GM12872 (cell line): Measurements from ENCODE around the gene HIGD2A.
A peak's percentile ranks its signal among the peaks of the same experiment; 100 is the strongest.

Experiments used
- TF ChIP-seq, protein P1 (sequence below): IDR thresholded peaks from 3 replicates; pipeline ENCODE4 v1.5.1; 2011; ENCODE audit warnings: low read depth, mild to moderate bottlenecking, low read length, moderate library complexity; ENCODE audit not compliant: insufficient read depth

The HIGD2A gene

DNA sequence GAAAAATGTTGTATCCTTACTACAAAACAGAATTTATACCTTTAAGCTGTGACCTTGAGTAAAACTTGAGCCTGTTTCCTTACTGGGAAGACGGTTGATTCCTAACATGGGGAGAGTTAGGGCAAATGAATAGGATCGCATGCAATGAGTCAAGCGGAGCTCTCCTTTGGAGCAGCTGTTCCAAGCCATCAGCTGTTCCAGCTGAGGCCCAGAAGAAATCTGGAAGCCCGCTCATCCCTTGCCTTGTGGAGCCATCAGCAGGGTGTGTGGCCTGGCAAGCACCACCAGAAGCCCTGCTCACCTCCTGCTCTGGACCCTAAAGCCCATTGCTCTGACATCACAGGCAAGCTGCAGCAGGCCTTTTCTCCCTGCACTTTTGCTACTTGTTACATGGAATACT, 35.0 kb upstream of the HIGD2A start:
- TF ChIP-seq, protein P1, sequence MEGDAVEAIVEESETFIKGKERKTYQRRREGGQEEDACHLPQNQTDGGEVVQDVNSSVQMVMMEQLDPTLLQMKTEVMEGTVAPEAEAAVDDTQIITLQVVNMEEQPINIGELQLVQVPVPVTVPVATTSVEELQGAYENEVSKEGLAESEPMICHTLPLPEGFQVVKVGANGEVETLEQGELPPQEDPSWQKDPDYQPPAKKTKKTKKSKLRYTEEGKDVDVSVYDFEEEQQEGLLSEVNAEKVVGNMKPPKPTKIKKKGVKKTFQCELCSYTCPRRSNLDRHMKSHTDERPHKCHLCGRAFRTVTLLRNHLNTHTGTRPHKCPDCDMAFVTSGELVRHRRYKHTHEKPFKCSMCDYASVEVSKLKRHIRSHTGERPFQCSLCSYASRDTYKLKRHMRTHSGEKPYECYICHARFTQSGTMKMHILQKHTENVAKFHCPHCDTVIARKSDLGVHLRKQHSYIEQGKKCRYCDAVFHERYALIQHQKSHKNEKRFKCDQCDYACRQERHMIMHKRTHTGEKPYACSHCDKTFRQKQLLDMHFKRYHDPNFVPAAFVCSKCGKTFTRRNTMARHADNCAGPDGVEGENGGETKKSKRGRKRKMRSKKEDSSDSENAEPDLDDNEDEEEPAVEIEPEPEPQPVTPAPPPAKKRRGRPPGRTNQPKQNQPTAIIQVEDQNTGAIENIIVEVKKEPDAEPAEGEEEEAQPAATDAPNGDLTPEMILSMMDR: no peak

DNA sequence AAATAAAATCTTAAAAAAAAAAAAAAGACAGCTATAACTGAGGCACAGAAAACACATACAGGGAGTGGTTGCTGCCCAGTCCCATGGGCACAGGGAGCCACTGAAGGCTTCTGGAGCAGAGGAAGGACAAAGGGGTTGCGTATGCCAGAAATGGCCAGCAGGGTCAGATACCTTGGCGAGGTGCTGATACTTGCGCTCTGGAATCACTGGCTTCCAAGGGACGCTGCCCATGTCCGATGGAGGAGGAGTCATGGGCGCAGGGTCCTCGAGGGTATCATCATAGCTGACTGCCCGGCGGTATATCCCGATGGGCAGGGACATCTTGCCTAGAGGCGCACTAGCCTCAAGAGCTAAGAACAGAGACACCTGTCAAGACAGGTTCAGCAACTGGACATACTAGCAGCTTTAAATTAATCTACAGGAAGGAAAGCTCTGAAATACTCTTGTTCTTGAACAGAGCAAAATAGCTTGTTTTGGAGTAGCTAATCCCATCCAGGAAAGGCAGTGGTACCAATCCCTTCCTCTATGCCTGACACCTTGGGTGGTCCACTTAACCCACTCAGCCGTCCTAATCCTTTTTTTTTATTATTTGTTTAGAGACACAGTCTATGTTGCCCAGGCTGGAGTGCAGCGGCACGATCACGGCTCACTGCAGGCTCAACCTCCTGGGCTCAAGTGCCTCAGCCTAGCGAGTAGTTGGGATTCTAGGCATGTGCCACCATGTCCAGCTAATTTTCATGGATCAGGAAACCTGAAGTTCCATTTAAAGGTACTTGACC, 33.0 kb upstream of the HIGD2A start:
- TF ChIP-seq, protein P1: 0 out of 3 replicates have a peak, but pooled peaks have one; percentile 12

DNA sequence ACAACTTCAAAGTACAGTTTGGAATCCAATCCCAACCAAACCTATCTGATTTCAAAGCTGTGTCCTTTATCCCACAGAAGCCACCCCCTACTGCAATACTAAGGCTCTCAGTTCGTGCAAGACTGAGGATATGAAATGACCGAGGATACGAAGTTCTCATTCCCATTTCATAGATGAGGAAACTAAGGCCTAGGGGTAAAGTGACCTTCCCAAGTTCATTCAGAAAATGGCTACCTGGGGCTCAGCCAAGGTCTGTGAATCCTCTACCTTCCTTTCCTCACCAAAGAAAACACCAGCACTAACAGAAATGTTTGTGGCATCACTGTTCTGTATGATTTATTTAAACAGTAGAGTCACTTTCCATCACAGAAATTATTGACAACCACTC, 32.4 kb upstream of the HIGD2A start:
- TF ChIP-seq, protein P1: no peak

DNA sequence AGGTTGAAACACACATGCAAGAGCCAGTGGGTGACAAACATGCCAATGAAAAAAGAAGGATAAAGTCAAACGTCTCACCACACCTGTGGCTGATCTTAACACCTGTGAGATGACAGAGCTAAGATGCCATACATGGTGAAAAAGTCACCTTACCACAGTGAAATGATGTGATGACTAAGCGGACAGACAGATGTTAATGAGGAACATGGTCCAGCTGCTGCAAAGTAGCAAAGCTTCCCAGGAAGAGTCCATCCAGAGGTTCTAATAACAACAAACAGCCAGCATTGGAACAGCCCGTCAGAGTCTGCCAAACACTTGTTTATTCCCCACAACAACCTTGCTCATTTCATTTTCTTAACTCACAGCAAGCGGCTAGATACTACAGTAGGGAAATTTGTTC, 28.9 kb upstream of the HIGD2A start:
- TF ChIP-seq, protein P1: no peak

DNA sequence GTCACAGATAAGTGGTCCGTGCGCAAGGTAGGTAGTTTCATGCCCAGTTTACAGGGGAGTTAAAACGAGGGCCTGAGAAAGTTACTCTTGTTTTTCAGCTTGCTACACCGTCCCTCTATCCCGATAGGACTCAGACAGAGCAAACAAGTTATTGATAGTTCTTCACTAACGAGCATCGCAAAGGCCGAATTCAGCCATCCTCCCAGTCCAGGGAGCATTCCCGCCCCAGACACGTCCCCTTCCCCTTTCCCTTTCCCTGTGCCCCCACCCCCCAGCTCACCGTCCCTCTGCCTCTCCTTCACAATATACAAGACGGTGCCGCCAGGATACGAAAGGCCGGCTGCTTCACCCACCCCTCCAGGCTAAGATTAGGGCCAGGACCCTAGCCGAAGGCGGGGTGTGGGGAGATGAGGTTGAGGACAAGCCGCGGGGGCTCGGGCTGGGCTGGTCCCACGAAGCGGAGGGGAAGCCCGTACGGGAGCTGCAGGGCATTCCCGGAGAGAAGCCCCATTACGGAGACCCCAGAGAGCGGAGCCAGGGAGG, 27.6 kb upstream of the HIGD2A start:
- TF ChIP-seq, protein P1: no peak

DNA sequence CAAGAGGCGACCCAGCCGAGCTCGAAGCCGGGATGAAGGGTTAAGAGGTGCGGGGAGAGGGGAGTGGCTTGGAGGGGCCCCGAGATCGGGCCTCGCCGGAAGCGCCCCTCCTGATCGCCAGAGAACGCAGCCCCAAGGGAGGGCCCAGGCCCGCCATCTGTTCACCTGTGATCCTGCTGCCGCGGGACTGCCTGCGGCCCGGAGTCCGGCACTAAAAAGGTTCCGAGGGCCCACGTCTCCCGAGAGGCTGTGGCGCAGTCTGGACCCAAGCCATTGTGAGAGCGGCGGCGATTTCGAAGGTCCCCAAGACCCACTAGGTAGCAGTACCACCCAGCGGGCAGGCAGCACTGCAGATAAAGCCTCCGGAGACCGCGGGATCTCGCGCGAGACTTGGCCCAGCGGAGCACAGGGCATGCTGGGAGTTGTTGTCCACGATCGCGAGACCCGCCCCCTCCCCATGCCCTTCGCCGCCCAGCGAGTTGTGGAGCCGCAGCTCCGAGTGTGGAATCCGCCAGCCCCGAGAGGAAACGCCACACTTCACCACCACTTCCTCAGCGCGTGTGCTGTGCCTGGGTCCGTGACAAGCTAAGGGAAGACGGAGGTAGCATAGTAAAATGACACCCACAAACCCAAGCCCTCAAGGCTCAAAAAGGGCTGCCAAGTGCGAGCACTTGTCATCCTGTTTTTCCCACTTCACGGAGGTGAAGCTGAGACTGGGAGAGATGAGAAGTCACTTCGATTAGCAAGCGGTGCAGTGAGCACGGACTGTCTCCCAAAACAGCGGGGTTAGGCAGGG, 26.9 kb upstream of the HIGD2A start, which contains the start of gene KIAA1191:
TSS of gene KIAA1191 (minus strand) at position 328 of the 796 bp plus-strand sequence. CDS start 2,256 bp downstream, outside the sequence.
- TF ChIP-seq, protein P1: peak; percentile 31; the same call in 1 of the 3 replicates

DNA sequence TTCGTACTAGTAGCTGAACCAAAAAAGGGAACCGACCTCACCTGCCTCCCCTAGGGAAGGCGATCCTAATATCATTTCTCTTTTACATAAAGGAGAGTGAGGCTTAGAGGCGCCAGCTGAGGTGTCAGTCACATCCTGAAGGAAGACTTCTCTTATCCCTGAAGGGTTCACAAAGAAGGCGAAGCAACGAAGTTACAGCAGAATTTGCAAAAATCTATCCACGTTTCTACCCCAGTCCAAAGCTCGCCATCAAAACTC, 26.4 kb upstream of the HIGD2A start:
- TF ChIP-seq, protein P1: no peak
